Fibroblast of skin of scalp (primary cell): ENCODE results near the gene SLC5A10.

Experiments used
- DNase-seq: peaks from one replicate; pipeline ENCODE4 v3.0.0-alpha.2; 2013

Gene SLC5A10

DNA sequence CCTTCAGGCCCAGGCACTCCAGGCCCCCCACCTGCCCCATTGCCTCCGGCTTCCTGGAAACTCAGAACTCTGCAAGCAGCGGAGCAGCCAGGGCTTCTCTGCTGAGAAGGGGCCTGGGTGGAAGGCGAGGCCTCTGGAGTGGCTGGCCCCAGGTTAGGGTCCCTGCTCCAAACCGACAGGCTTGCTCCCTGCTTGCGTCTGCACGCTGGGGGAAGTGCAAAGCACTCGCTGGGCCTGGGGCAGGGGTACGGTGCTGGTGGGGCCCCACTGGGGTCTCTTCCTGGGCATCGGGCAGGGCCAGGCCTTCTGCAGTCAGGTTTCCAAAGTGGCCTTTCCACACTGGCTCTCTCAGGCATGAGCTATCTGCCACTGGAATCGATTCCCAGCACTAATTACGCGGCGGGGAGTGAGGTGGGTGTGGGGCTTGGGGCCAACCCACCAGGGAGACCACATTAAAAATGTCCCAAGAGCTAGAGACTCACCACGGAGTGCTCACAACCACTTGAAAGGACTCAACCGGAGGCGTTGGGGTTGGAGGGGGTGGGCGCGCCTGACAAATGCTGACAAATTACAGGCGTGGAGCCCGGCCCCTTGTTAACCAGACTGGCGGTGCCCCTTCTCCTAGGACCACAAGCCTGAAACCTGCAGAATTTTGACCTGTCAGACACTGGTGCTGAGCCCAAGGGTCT lies 34.7 kb downstream of the SLC5A10 start:
- no peak for DNase-seq

DNA sequence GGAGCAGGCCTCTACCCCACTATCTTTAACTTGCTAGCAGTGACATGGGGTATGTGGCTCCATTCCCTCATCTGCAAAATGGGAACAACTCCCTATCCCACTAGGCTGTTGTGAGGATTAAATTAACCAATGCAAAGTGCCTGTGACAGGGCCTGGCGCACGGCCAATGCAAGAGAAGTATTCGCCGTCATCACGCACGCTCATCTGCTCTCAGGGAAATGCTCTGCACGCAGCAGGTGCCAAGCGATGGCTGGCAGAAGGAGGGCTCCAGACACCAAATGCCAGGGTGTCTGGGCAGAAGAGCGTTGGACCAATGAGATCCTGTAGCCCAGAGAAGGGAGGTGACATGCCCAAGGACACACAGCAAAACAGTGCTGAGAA lies 35.3 kb downstream of the SLC5A10 start:
- no peak for DNase-seq

- no peak for DNase-seq
These were observed 36.0 kb downstream of the SLC5A10 start for GRCh38 chr17:18987862-18988545.

DNA sequence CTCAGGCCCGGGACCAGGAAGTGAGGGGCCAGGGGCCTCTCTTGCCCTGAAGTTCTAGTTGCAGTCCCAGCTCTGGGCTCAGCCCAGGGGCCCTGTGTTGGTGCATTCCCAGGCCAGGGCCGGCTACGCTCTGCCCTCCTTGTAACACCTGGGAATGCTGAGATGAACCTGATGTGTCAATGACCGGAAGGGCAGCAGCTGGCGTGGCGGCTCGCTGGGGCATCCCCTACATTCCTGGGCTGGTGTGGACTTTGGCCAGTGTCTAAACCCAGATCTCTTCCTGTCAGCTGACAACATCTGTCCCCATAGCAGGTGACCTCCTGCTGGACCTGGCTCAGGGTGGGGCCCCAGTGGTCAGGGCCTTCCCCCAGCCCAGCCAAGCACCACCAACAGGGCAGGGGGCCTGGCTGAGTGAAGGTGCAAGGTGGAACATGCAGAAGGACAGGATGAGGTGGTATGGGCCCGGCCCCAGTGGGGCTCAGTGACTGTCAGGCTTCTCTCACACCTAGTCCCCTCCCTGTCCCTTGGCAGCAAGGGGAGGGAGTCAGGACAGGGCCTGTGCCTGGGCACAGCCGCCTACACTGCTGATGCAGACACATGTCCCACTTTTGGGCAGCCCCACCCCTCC lies 36.7 kb downstream of the SLC5A10 start:
- no peak for DNase-seq

DNA sequence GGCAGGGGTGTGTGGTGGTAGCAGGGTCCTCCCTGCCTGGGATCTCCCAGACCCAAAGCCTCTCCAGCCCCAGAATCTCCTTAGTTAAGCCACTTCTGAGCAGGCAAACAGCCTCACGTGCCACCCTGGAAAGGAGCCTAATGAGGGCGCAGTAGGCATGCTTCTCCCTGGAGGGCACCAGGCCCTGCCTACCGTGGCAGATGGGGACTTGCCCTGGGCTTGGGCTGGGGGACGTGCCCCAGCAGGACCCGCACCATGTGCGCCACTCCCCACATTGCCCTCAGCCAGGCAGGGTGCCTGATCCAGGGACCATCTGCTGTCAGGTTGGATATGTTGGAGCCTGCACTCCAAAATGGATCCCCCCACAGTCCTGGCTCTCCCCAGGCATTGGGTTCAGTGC lies 38.4 kb downstream of the SLC5A10 start:
- DNase-seq, result no peak

- no peak for DNase-seq
These were observed 39.8 kb downstream of the SLC5A10 start for GRCh38 chr17:18991531-18992315.

- no peak for DNase-seq
These were observed 40.6 kb downstream of the SLC5A10 start for GRCh38 chr17:18992454-18993130.

GRCh38 chr17:18993905-18994526 lies 42.1 kb downstream of the SLC5A10 start:
- DNase-seq, result peak; percentile 4

DNA sequence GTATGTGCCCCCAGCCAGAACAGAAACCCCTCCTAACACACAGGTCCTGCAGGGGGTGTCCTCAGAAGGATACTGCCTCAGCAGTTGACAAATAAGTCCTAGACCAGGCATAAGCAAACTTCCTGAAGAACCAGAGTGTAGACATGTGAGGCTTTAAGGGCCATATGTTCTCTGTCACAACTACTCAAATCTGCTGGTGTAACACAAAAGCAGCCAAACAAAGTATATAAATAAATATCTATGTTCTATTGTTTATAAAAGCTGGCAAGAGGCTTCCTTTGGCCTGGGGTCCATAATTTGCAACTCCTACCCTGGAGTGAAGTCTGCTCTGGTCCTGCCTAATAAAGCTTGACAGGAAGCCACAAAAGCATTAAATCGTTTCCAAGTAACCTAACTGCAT lies 42.7 kb downstream of the SLC5A10 start:
- no peak for DNase-seq

DNA sequence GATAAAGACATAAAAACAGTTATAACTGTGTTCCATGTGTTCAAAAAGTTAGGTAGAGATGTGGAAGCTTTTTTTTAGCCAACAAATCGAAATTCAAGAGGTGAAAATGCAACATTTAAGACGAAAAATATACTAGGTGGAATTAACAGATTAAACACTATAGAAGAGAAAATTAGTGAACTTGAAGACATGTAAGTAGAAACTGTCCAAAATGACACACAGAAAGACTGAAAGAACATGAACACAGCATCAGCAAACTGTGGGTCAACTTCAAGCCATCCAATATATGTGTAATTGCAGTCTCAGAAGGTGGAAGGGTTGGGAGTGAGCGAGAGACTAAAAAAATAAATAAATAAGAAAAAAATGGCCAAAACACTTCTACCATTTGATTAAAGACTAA lies 43.3 kb downstream of the SLC5A10 start:
- no peak for DNase-seq

DNA sequence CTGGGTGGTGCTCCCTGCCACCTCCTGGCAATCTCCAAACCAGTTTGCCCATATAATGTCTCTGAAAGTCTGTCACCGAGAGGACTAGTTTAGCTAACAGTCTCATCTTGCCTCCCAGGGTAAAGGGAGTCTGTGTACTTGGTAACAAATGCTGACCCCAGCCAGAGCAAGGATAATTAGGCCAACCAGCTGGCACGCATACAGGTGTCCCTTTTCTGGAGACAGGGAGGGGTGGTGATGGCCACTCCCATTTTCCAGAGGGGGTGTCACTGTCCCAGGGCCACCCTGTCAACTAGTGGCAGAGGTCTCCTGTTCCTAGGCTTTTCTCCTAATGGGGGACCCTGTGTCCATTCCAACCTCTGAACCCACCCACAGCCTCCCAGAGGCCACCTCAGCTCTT lies 44.5 kb downstream of the SLC5A10 start:
- DNase-seq, result no peak

DNA sequence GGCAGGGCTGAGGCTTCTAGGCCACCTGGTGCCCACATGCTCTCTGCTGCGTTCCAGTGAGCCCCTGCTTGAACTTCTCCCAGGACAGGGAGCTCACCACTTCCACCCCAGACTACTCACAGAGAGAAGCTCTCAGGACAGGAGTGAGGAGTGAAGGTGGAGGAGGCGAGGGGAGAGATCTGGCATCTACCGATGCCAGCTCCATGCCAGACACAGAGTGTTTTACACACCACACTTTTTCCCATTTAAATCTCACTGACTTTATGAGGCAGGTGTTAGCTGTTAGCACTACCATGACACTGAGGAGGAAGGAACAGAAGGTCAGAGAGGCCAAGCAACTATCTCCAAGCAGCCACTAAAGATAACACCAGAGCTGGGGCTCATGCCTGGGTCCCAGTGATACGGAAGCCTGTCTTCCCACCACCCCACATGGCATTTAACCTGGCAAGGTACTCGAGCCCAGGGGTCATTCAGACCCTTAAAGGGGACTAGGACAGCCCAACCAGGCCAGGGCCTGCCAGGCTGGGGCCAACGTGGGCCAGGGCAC lies 45.8 kb downstream of the SLC5A10 start:
- DNase-seq, result no peak

- DNase-seq, result no peak
These were observed 47.4 kb downstream of the SLC5A10 start for GRCh38 chr17:18999394-18999793.

- DNase-seq, result no peak
These were observed 47.9 kb downstream of the SLC5A10 start for GRCh38 chr17:18999911-19000310.

GRCh38 chr17:19000531-19001325 lies 48.8 kb downstream of the SLC5A10 start:
- DNase-seq, result peak; percentile 12

GRCh38 chr17:19001907-19002590 lies 50.1 kb downstream of the SLC5A10 start:
- no peak for DNase-seq

GRCh38 chr17:19002805-19003542 lies 51.0 kb downstream of the SLC5A10 start:
- DNase-seq, result peak; percentile 48

GRCh38 chr17:19003543-19004420 lies 51.8 kb downstream of the SLC5A10 start:
- DNase-seq, result peak; percentile 32
